HTR-8/SVneo (cell line): Measurements from ENCODE around the gene FAM3C.

Experiments
- DNase-seq: peaks from one replicate; pipeline ENCODE4 v3.0.0; 2011; ENCODE audit warnings: low spot score, mixed read lengths; ENCODE audit not compliant: insufficient read length
- FAIRE-seq: peaks from 2 replicates; lab custom pipeline; 2011; peaks lifted over from hg19 to GRCh38; lab: Jason Lieb, UNC

FAM3C gene

DNA sequence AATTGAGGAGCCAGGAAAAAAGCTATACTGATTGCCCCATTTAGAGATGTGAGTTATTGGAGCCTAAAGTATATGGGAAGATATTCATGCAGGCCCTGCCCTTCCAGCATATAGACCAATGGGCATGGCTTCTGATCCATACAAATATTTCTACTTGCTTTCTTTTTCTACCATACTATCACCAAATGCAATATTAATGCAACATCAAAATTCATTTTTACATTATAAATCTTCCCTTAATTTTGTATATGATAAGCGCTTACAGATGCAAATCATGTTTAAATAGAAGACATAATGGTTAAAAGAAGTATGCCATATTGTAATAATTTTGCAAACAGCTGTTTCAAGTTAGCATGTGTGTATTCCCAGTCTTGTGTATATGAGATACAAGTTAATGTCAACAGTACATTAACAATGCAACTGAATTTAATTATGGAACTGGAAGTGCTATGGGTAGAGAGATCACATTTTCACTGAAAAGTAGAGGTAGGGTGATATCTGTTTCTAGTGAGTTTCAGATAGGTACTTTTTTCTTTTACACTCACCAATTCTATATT lies 91.9 kb downstream of the FAM3C start:
- no peak for FAIRE-seq
- DNase-seq: no peak

DNA sequence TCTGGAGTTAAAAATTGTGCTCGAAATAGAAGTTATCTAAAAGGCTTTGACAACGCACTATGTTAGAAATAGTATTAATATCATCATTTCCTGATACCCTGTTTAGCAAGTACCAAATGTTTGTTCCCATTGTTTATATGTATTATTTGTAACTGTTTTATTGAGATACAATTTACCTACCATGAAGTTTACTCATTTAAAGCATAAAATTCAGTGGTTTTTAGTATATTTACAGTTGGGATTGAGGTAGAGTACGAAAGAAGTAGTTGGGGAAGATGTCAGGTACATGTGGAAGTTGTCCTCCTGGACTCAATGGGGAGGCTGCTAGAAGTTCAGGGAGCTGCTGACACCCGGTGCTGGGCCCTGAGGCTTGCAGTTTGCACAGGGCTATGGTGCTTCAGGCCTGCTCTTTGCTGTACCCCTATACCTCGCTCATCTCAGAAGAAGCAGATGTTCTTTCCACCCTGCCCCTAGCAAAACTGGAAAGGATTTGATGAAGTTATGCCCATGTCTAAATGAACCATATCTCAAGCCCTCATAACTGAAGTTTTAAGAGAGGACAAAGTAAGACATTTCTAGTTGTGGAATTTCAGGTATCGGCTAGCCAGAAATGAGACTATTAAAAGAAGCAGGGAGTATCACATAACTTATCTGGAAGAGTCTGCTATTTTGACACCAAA lies 92.5 kb downstream of the FAM3C start:
- DNase-seq (no peak), FAIRE-seq (no peak)

DNA sequence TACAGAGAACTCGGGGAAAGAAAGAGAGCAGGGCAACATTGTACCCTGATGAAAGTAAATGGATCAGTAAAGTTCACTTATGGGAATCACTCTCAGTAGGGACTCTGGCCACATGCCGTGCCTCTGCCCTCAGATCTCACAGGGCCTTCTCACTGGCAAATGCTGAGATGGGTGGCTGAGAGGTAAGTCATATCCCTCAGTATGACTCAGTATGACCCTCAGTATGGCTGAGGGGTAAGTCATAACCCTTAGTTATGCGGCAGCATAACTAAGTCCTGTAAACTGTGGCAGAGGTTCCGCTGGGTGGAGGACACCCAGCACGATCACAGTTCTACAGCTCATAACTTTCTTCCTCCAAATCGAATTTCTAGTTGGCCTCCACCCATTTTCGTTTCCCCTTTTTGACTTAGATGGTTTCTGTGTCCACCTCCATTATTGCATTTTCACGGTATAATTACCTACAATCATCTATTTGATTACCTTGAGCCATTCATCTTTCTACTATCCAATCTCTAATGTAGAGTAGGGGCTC lies 93.8 kb downstream of the FAM3C start:
- FAIRE-seq: no peak
- DNase-seq: no peak

DNA sequence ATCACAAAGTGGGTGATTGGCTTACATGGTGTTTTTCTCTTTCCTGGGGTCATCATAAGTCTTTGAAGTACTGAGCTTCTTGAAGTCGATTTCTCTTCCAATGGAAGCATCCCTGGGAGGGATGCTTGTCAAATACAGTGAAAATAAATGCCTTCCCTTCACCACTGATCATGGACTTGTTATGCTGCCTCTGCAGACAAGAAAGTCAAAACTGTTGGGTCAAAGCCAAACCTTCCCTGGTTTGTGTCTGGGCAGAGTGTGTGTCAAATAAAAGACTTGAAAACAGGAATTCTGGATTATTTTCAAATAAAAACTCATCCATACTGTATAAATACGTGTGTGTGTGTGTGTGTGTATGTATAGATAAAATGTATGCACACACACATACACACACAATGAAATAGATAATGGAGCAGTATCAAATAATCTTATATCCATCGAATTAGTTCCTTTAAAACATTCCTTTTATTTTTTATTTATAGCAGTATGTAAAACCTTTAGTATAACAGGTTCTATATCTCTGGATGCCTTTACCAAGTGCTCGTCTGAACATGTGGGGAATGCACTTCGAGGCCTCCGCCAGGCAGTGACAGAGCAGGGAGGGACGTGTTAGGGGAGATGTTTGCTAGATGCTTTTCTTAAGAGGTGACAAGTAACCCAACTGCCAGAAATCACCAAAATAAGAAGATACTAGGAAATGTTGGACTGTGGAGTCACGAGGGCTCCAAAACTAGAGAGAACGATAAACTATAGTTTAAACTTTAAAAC lies 94.5 kb downstream of the FAM3C start:
- FAIRE-seq (no peak), DNase-seq (no peak)

DNA sequence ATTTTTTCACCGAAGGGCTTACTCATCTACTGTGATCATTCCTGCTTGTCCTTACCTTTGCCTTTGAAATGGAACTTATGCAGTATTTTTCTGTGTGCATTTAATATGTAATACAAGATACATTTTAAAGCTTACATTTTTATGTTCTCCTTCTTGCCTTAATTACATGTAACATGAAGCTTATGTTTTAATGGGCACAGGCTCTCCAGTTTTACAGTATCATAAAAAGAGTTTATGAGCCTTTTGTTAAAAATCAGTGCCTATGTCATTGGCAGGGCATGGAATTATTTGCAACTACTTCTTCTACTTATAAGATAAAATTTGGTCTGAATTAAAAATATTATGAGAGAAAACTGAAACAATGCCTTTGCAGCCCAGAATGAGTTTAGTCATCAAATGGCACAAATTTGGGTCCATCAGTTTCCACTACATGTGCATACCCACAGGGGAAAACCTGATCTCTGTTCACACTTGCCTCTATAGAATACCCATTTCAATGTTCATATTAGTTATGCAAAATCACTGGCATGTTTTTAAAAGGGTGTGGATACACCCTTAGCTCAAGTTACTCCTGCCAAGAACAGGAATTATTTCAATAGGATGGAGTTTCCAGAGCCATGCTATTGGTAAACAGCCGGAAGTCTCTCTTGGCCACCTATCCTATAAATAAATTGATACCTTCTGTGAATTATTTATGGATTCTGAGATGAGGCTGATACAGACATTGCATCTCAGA lies 95.3 kb downstream of the FAM3C start:
- DNase-seq (no peak), FAIRE-seq (no peak)
